Heart right ventricle (tissue), 16 donors: Measurements from ENCODE around the gene MPL. TPM values are rescaled to one million over a fixed set of nuclear protein-coding genes. Genes with fewer than 3 reads are reported as not detected.

Experiments used
- ATAC-seq, 8 donors: fragments of 200-7000 bp; cut with Tn5 transposase; one replicate each; pipeline ENCODE4 v1.9.1; 2020; ENCODE audit warnings: mild to moderate bottlenecking in 8 of 8, moderate library complexity in 8 of 8, moderate number of reproducible peaks in 1 of 8
- DNase-seq, 2 donors: peaks; one replicate each; pipeline ENCODE4 v3.0.0-alpha.2; 2020
- H3K27ac ChIP-seq, 10 donors: fragments of 200-600 bp; sonication (generic) in 2 of 10; one replicate each; pipeline versions ENCODE4 v1.5.0 to v1.8.0; 2020 to 2022; ENCODE audit warnings: mild to moderate bottlenecking in 3 of 10
- H3K27me3 ChIP-seq, 7 donors: fragments of 200-600 bp; one replicate each; pipeline ENCODE4 v1.8.0; 2021 to 2022; ENCODE audit warnings: mild to moderate bottlenecking in 2 of 7
- H3K36me3 ChIP-seq, 9 donors: fragments of 200-600 bp; sonication (generic) in 1 of 9; one replicate each; pipeline versions ENCODE4 v1.5.0 to v1.8.0; 2020 to 2022; ENCODE audit warnings: mild to moderate bottlenecking in 2 of 9
- H3K4me1 ChIP-seq, 9 donors: fragments of 200-600 bp; sonication (generic) in 1 of 9; one replicate each; pipeline versions ENCODE4 v1.5.0 to v1.8.0; 2020 to 2022; ENCODE audit warnings: mild to moderate bottlenecking in 4 of 9
- H3K4me3 ChIP-seq, 10 donors: fragments of 200-600 bp; sonication (generic) in 2 of 10; one replicate each; pipeline versions ENCODE4 v1.5.0 to v1.8.0; 2020 to 2022; ENCODE audit warnings: mild to moderate bottlenecking in 7 of 10, moderate library complexity in 2 of 10
- H3K9me3 ChIP-seq, 11 donors: fragments of 200-600 bp in 10 of 11; sonication (generic) in 2 of 11; one replicate each; pipeline versions ENCODE4 v1.5.0 to v1.8.0; 2013 to 2022; ENCODE audit warnings: mild to moderate bottlenecking in 2 of 11, control low read depth in 1 of 11, moderate library complexity in 1 of 11
- WGBS, 2 donors: extraction: QIAGEN DNeasy Blood & Tissue Kit; methylation state at CpG; one replicate each; pipeline ENCODE4 v1.1.7; 2013; ENCODE audit warnings: inconsistent platforms in 1 of 2; 5-methylcytosine and 5-hydroxymethylcytosine counted together
- intact Hi-C, 10 donors: fragments of 100-400 bp; cut with DNase I; formaldehyde crosslinking; loops; one replicate each; pipeline versions ENCODE4 v1.11.1 to v1.14.2; 2022
- polyA plus RNA-seq, 2 donors: library from polyadenylated mRNA; stranded (reverse); fragments of 200-250 nt; gene quantifications; one replicate each; pipeline ENCODE4 v1.2.3, GENCODE V29; 2013
- total RNA-seq, 10 donors: library from RNA; stranded (reverse); fragmentation: NEBNext Ultra II Directional in 3 of 10; extraction: Animal tissue kit (Norgen Biotek cat#: 25700) in 3 of 10; gene quantifications; one replicate each; pipeline versions ENCODE4 v1.2.1 to v1.2.4, GENCODE V29; 2021 to 2023
- TF ChIP-seq, protein P1 (sequence below), 9 donors: fragments of 200-600 bp; sonication (generic) in 2 of 9; IDR thresholded peaks; one replicate each; pipeline versions ENCODE4 v1.5.0 to v1.8.0; 2021 to 2022; ENCODE audit warnings: antibody characterized with exemption in 9 of 9, mild to moderate bottlenecking in 5 of 9, moderate library complexity in 1 of 9
- donor health status: Arrhythmogenic right ventricular cardiomyopathy.
- donor health status: ischemic (EF 13 %, LVEDD 7.1; RV severe dilation, severe dysfunction).
- donor health status: healthy with polysubstance abuse.
- donor health status: DM: no; HTN: yes; CAD: no.
- donor health status: DM: no; HTN: no; CAD: no.
- donor health status: ischemic (EF 25% LVEDD 6.9; RV normal size, moderate dysfunction).
- donor health status: ischemic (EF 25% LVEDD 5.7; RV mildly dilated, moderate dysfunction).
- donor health status: healthy.
- donor health status: DM: yes; HTN: yes; CAD: no.
- donor health status: Ischemic cardiomyopathy.
- donor health status: ischemic (EF 35%, LVEDD 5.7; RV mildly dilated, moderate dysfunction).
- donor health status: nonischemic (EF 11% LVEDD 7.7; RV severe dilation, severe dysfunction).
- donor health status: DM: yes; HTN: yes; CAD: no.
- donor health status: PGD.
- donor health status: ischemic (EF 29% LVEDD 5.4; RV normal size, mild dysfunction).
- donor health status: nonischemic (EF 23%, LVEDD 6.1; RV moderate dilation, normal function).

The MPL gene
- total and polyA plus RNA-seq, 12 donors: 0.03 to 1.2 (median 0.37) TPM

DNA sequence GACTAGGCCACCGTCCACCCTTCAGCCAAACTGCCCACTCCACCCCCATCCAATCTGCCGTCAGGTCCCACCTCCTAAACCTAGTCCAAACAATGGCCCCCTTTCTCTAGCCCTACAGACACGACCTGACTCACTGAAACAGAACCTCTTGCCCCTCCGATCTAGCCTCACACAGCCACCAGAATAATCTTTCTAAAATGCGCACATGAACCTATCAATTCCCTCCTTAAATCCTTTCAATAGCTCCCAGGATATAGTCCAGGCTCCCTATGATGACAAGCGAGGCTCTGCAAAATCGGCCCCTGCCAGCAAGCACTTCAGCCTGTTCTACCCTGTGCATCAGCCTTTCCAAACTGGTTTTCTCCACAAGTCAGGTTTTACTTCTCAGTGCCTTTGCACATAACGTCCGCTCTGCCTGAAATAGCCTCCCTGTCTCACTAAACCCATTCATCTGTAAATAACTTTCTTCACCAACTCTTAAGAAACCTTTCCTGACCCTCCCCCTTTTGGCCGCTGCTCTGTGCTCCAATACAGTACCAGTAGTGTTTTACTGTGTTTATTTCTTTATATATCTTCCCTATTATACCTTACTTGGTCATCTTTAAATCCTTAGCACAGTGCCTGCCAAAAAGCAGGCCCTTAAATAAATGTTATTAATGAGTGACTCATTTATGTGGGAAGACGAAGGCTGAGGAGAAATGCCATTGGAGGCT, 12.1 kb downstream of the MPL start:
- Histone ChIP-seq H3K4me3 (peak overlapping the region; percentile 8 to 67 (median 59)), H3K36me3 (no peaks in the 10 kb centered on the region), H3K27ac (peak overlapping the region; percentile 85 to 98 (median 91)), H3K4me1 (peaks cover 1 to 49% (median 17%) of the 10 kb centered on the region in 9 donors), H3K9me3 (no peaks in the 10 kb centered on the region), H3K27me3 (no peaks in the 10 kb centered on the region)
- ATAC-seq: peak in 7 of 8 donors; percentile 24 to 72 (median 46)
- 35 to 46% methylated on average over 11 of the region's 11 CpGs for WGBS, 2 donors
- intact Hi-C loops: loop anchor here in 3 of 10 donors (5.0 kb wide), 3 partner anchors 47 to 112 kb away; partner anchors contain the start of gene TIE1 (in 1 of the 3)
- DNase-seq: peak; percentile 41 to 42
- TF ChIP-seq, protein P1, sequence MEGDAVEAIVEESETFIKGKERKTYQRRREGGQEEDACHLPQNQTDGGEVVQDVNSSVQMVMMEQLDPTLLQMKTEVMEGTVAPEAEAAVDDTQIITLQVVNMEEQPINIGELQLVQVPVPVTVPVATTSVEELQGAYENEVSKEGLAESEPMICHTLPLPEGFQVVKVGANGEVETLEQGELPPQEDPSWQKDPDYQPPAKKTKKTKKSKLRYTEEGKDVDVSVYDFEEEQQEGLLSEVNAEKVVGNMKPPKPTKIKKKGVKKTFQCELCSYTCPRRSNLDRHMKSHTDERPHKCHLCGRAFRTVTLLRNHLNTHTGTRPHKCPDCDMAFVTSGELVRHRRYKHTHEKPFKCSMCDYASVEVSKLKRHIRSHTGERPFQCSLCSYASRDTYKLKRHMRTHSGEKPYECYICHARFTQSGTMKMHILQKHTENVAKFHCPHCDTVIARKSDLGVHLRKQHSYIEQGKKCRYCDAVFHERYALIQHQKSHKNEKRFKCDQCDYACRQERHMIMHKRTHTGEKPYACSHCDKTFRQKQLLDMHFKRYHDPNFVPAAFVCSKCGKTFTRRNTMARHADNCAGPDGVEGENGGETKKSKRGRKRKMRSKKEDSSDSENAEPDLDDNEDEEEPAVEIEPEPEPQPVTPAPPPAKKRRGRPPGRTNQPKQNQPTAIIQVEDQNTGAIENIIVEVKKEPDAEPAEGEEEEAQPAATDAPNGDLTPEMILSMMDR (IDR thresholded peaks at IDR 0.05): no peak

- no peak overlapping the region for H3K4me3 ChIP-seq
- H3K27me3 ChIP-seq: no peaks in the 10 kb centered on the region
- intact Hi-C loops: no loop called here
- H3K27ac ChIP-seq: peak overlapping the region in 1 of 10 donors; percentile 91
- WGBS, 2 donors: 97 to 100% methylated on average over 1 of the region's 1 CpG
- DNase-seq: no peak
- H3K9me3 ChIP-seq: no peaks in the 10 kb centered on the region
- H3K36me3 ChIP-seq: no peaks in the 10 kb centered on the region
- TF ChIP-seq, protein P1 (IDR thresholded peaks at IDR 0.05): no peak
- peaks cover 0 to 38% (median 11%) of the 10 kb centered on the region in 9 donors for H3K4me1 ChIP-seq
- ATAC-seq: no peak
Observed at GRCh38 chr1:43350976-43351375, 13.4 kb downstream of the MPL start.

GRCh38 chr1:43351421-43352350, 14.1 kb downstream of the MPL start:
- Histone ChIP-seq H3K36me3 (no peaks in the 10 kb centered on the region), H3K9me3 (no peaks in the 10 kb centered on the region), H3K27me3 (no peaks in the 10 kb centered on the region), H3K4me1 (peaks cover 0 to 31% (median 8%) of the 10 kb centered on the region in 9 donors), H3K27ac (no peak overlapping the region), H3K4me3 (no peak overlapping the region)
- DNase-seq (no peak), ATAC-seq (no peak)
- TF ChIP-seq, protein P1 (IDR thresholded peaks at IDR 0.05): no peak
- 89 to 90% methylated on average over 10 of the region's 10 CpGs for WGBS, 2 donors
- intact Hi-C loops: no loop called here

DNA sequence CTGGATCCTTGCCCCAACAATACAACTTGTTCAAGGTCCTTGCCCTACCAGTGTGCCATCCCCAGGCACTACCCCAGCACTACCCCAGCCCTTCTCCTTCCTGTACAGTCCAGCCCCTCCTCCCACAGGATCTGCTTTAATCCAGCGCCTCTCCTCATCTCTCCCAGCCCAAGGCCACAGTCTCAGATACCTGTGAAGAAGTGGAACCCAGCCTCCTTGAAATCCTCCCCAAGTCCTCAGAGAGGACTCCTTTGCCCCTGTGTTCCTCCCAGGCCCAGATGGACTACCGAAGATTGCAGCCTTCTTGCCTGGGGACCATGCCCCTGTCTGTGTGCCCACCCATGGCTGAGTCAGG, 14.7 kb downstream of the MPL start:
- DNase-seq: no peak
- no peak for ATAC-seq
- 95 to 100% methylated on average over 2 of the region's 2 CpGs for WGBS, 2 donors
- intact Hi-C loops: no loop called here
- Histone ChIP-seq H3K4me1 (peaks cover 0 to 27% (median 8%) of the 10 kb centered on the region in 9 donors), H3K4me3 (no peak overlapping the region), H3K36me3 (no peaks in the 10 kb centered on the region), H3K27me3 (no peaks in the 10 kb centered on the region), H3K27ac (no peak overlapping the region), H3K9me3 (no peaks in the 10 kb centered on the region)
- TF ChIP-seq, protein P1 (IDR thresholded peaks at IDR 0.05): no peak
